ENCODE results near the gene SERPINI1. TPM values are rescaled to one million over a fixed set of nuclear protein-coding genes. Genes with fewer than 3 reads are reported as not detected.
A peak's percentile ranks its signal among the peaks of the same experiment; 100 is the strongest.

The SERPINI1 gene
- total and polyA plus RNA-seq, 2 experiments from 2014 or later: 7.3 to 9.8 TPM

DNA sequence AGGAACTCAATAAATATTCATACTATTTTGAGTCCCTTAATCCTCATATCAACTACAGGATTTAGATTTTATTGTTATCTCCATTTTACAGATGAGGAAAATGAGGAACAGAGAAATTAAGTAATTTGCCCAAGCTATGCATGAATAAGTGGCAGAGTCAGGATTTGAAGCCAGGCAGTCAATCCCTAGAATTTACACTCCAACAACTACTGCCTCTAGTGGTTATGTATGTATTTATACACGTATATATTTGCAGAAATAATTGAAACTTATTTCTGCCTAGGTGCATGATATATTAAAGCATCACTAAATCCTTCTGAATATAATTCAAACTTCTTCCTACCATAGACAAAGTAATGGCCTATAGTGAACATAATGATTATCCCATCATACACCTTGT is 137.4 kb downstream of the SERPINI1 start:
- DNase-seq: peak; percentile 21
- peaks cover 10% of the 10 kb centered on the region; the same call in 1 of the 2 replicates for H3K4me1 ChIP-seq (ENCODE audit: insufficient read depth)
- peaks cover 12% of the 10 kb centered on the region for H3F3A ChIP-seq (ENCODE audit: insufficient read depth)
- no peaks in the 10 kb centered on the region for H4K20me1 ChIP-seq (ENCODE audit: insufficient read depth)
- no peaks in the 10 kb centered on the region for H3K27me3 ChIP-seq (replicated peaks; ENCODE audit: insufficient read depth)
- no peak overlapping the region for H3K27ac ChIP-seq
- H3K4me3 ChIP-seq: no peak overlapping the region
- 81 to 94% methylated on average over 1 of the region's 1 CpG for WGBS, 2 experiments (ENCODE audit: low coverage in 1 of 2, low lambda C conversion rate in 2 of 2, missing lambda C conversion rate in 2 of 2)
- no peak overlapping the region for H3K9ac ChIP-seq
- in situ Hi-C loops (cut with MboI): no loop called here
- H3K36me3 ChIP-seq (ENCODE audit: low read depth): no peaks in the 10 kb centered on the region
- no peak overlapping the region for H2AFZ ChIP-seq
- no peaks in the 10 kb centered on the region for H3K9me3 ChIP-seq (ENCODE audit: low read depth)
- H3K4me2 ChIP-seq (ENCODE audit: unreplicated experiment): no peak overlapping the region
- TF ChIP-seq EZH2 (IDR thresholded peaks at IDR 0.05; ENCODE audit: insufficient read depth, poor library complexity, severe bottlenecking) (no peak), EZH2phosphoT487 (IDR thresholded peaks at IDR 0.05; ENCODE audit: insufficient read depth, low read depth) (no peak)
- H3K9me2 ChIP-seq (ENCODE audit: insufficient read depth): no peaks in the 10 kb centered on the region
- H3K79me2 ChIP-seq (ENCODE audit: insufficient read depth): no peaks in the 10 kb centered on the region

DNA sequence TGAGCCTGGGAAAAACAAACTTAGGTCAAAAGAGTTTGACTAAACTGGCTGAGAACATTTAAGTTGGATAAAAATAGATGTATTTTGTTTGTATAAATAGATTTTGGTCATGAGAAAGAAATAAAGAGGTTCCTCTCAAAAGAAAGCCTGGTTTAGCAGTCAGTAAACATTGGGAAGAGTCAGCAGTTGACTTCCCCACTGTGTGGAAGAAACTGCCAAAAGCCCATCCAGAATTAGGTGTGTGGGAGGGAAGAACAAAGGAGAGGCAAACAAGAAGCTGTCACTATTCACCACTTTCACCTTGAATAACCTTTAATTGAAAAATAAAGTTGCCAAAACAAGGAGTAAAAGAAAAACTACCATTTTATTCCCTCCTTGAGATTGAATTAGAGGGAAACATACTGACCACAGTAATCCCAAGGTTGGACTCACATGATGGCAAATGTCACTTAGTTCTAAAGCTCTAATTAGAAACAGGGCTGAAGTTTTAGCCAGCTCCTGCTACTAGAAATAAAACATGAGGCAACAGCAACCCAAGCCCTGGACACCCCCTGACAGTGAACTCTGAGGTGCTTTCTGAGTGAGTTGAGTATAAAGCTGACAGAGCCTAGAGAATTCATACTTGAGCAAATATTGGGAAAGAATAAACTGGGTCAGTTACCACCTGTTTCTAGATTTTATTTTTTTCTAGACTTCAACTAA is 139.3 kb downstream of the SERPINI1 start:
- no peak overlapping the region for H3K4me2 ChIP-seq (ENCODE audit: unreplicated experiment)
- no peaks in the 10 kb centered on the region for H3K27me3 ChIP-seq (replicated peaks; ENCODE audit: insufficient read depth)
- H3K4me1 ChIP-seq (ENCODE audit: insufficient read depth): peaks cover 10% of the 10 kb centered on the region; the same call in 1 of the 2 replicates
- peaks cover 12% of the 10 kb centered on the region for H3F3A ChIP-seq (ENCODE audit: insufficient read depth)
- TF ChIP-seq EZH2phosphoT487 (IDR thresholded peaks at IDR 0.05; ENCODE audit: insufficient read depth, low read depth) (no peak), EZH2 (IDR thresholded peaks at IDR 0.05; ENCODE audit: insufficient read depth, poor library complexity, severe bottlenecking) (no peak)
- no peak overlapping the region for H3K4me3 ChIP-seq
- no peaks in the 10 kb centered on the region for H3K9me2 ChIP-seq (ENCODE audit: insufficient read depth)
- no peaks in the 10 kb centered on the region for H4K20me1 ChIP-seq (ENCODE audit: insufficient read depth)
- no peak for DNase-seq
- no peaks in the 10 kb centered on the region for H3K9me3 ChIP-seq (ENCODE audit: low read depth)
- in situ Hi-C loops (cut with MboI): loop anchor here (25.0 kb wide), 1 partner anchor 463 kb away; no protein-coding TSS in a partner anchor
- no peak overlapping the region for H3K9ac ChIP-seq
- H2AFZ ChIP-seq: no peak overlapping the region
- no peak overlapping the region for H3K27ac ChIP-seq
- no peaks in the 10 kb centered on the region for H3K79me2 ChIP-seq (ENCODE audit: insufficient read depth)
- H3K36me3 ChIP-seq (ENCODE audit: low read depth): no peaks in the 10 kb centered on the region

Small RNAs within 50 kb of the gene (small RNA-seq; reads per million reads assigned to genes)
- not detected for gene HMGN1P8 (ENCODE audit: low read depth, low replicate concordance)

Other genes starting within 250 kb of the SERPINI1 start
- not detected in 2 replicates for gene WDR49, start 81.8 kb upstream of the SERPINI1 start, total RNA-seq (2014; rRNA removed; shearing (Covaris generic))
- gene WDR49, start 81.8 kb upstream of the SERPINI1 start, polyA plus RNA-seq (2016; fragmentation: Nextera tagmentation; extraction: Ambion mirVana): not detected in 2 replicates
- 37.6 and 61.7 TPM in 2 replicates for gene PDCD10, start 829 bp upstream of the SERPINI1 start, total RNA-seq (2014; rRNA removed; shearing (Covaris generic))
- gene PDCD10, start 829 bp upstream of the SERPINI1 start, polyA plus RNA-seq (2016; fragmentation: Nextera tagmentation; extraction: Ambion mirVana): 70.3 and 71.6 TPM in 2 replicates

Data from GM23248 (cell line).